H1 (cell line): ENCODE results near the gene FGF4. TPM values are rescaled to one million over a fixed set of nuclear protein-coding genes. Genes with fewer than 3 reads are reported as not detected.

ENCODE experiments used
- CTCF ChIP-seq, 3 experiments: IDR thresholded peaks; 1 replicate in 2 of 3; 2 replicates in 1 of 3; pipeline versions ENCODE4 v1.5.1 to v1.6.1; 2011; ENCODE audit warnings: low read length in 3 of 3, mild to moderate bottlenecking in 3 of 3, inconsistent platforms in 2 of 3, low read depth in 1 of 3, moderate library complexity in 1 of 3; ENCODE audit not compliant: insufficient read depth in 1 of 3; ENCODE audit errors: control extremely low read depth in 1 of 3
- FOSL1 ChIP-seq: IDR thresholded peaks from 2 replicates; pipeline ENCODE4 v1.6.1; 2011; ENCODE audit warnings: mild to moderate bottlenecking, low read depth, low read length, moderate library complexity; ENCODE audit not compliant: insufficient read depth
- polyA plus RNA-seq, 7 experiments: library from polyadenylated mRNA; depleted of rRNA in 3 of 7; stranded (reverse) in 5 of 7; unstranded in 2 of 7; fragments of >200 nt in 5 of 7; fragments of 200-250 nt in 2 of 7; gene quantifications; 1 replicate in 5 of 7; 2 replicates in 1 of 7; 4 replicates in 1 of 7; pipeline versions ENCODE4 v1.2.1 to v1.2.3, GENCODE V29; 2011 to 2013; ENCODE audit warnings: missing spikeins in 2 of 7, mixed read lengths in 2 of 7
- total RNA-seq: library from RNA; stranded (reverse); fragmentation: NEBNext Ultra II Directional; extraction: Animal tissue kit (Norgen Biotek cat#: 25700); gene quantifications from 2 replicates; pipeline ENCODE4 v1.2.1, GENCODE V29; 2021

The FGF4 gene
- total and polyA plus RNA-seq, 2 of the 8 experiments (the other 6 are each of a cell fraction or from before 2014, with no cell fraction given): 0.57 to 2.0 TPM

GRCh38 chr11:69773626-69774353, 1.4 kb downstream of the FGF4 start (continued):
- no peak for TF ChIP-seq CTCF (IDR thresholded peaks at IDR 0.05; ENCODE audit: control extremely low read depth in 1 of 3, insufficient read depth in 1 of 3, low read depth in 1 of 3, low read length in 3 of 3)
- TF ChIP-seq FOSL1: no peak
